GDM1 (cell line): ENCODE data around the gene FAM186B.
"Not testable (repeated sequence)": the region's sequence is repeated elsewhere in the genome, so short reads cannot be mapped to it uniquely, and the experiment has no call there.

Experiments
- DNase-seq: peaks from one replicate; lab custom pipeline; 2025; lab: John Stamatoyannopoulos, UW

Gene FAM186B, protein sequence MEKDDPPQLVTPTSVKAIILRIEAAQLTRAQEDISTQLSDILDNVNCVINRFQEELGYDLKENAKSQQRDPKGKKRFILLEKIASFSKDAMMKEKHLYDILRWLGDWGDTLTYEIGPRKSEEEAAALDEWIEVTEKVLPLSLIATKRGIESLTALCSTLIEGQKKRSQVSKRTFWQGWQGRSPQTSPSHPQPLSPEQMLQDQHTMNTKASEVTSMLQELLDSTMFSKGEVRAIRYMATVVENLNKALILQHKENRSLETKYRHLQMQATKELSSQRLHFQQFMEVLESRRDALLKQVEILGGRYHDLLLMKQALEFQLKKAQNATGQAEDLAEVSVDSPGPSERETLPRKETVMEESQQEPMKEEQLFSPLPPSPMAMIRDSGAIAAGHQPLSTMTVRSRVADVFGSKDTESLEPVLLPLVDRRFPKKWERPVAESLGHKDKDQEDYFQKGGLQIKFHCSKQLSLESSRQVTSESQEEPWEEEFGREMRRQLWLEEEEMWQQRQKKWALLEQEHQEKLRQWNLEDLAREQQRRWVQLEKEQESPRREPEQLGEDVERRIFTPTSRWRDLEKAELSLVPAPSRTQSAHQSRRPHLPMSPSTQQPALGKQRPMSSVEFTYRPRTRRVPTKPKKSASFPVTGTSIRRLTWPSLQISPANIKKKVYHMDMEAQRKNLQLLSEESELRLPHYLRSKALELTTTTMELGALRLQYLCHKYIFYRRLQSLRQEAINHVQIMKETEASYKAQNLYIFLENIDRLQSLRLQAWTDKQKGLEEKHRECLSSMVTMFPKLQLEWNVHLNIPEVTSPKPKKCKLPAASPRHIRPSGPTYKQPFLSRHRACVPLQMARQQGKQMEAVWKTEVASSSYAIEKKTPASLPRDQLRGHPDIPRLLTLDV

DNA sequence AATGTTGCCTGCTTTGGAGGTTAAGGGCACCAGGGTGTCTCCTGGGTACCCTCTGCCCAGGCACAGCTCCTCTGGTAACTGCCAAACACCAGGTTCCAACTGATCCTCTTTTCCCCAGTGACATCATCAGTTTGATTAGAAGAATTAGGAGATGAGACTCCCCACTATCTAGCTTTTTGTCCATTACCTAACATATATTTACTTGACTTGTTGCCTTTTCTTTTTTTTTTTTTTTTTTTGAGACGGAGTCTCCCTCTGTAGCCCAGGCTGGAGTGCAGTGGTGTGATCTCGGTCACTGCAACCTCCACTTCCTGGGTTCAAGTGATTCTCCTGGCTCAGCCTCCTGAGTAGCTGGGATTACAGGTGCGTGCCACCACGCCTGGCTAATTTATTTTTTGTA, at the start of gene FAM186B:
TSS of gene FAM186B (minus strand) at position 101 of the 400 bp plus-strand sequence. CDS start 162 bp downstream, outside the sequence.
- not testable (repeated sequence) for DNase-seq

DNA sequence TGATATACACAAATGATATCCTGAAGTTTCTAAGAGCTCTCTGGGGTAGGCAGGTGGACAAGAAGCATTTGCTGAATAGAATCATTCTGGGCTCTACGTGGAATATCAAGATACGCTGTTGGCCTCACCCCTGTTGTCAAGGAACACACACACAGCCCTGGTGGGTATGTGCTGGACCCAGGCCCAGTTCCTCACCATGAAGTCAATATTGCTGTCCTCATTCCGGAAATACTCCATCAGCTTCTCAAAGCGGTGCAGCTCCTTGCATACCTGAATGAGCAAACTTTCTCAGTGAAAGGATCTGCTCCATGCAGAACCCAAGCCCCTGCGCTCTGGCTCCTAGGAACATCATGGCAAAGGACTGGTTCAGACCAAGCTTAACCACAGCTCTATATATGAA, 49.3 kb upstream of the FAM186B start:
- no peak for DNase-seq

DNA sequence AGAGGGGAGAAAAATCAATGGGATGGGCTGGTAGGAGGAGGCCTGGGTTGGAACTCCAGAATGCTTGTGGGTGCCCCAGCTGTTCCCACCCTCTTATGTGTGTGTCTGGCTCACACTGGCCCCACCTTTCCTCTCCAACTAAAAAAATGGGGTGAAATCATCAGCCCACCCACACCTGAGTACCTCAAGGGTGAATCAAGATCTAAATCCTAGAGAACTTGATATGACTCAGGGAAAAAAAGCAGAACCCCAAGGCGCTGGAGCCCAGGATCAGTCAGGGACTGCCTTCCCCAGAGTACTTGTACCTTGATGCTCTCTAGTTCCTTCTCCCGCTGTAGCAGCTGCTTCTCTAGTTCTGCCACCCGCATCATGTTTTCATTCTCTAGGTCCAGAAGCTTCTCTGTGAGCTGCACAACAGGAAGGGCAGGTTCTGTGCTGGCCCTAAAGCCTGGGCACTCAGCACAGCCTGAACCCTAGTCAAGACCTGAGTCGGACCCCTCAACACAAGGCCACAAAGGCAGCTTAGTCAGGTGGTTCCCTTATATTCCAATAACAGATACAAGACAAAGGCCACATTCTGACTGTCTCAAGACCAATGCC, 47.6 kb upstream of the FAM186B start:
- no peak for DNase-seq

DNA sequence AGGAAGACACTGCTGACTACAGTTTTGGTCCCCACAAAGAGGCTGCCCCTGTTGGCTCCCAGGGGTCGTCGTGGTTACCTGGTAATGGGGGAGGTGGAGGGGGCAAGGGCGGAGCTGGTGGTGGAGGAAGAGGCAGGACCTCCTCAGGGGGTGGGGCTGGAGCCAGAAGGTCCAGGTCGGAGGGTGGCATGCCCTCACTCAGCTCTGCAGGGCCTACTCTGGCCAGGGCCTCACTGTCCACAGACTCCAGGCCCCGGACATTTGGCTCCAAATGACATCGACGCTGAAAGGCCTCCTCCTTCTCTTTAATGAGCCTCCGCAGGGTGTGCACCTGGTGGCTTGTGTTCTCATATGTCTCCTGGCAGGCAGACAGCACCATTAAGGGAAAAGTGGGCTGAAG, 46.4 kb upstream of the FAM186B start:
- no peak for DNase-seq

DNA sequence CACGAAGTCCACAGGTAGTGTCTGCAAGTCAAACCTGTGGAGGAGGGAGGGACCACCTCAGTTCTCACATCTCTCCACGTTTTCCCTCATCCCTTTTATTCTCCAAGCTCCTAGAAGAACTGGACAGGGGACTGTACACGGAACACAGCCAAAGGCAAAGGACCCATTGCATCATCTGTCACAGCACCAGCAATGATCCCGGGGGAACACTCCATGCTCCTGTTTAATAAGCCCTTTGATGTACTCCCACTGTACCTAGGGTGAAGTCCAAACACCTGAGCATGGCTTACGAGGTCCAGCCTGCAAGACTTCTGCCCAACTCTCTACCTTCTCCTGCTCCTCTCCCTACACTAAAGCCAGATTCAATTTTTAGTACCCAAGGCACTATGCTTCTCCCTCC, 44.5 kb upstream of the FAM186B start:
- DNase-seq = no peak

DNA sequence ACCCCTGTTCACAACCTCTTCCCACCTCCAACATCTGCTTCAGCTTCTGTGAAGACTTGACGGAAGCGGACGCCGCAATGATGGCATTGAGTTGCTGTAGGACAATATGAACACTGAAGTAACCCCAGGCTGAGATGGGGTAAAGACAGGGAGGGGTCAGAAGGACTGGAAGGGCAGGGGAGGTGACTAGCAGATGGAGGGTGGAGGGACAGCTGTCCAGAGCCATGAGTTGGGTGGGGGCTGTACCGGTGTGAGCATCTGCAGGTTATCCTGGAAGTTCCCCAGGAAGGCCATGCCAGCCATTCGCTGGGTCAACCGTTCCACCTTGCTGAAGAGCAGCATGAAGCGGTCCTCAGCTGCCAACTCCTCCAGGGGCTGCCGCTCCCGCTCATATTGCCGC, 44.0 kb upstream of the FAM186B start:
- no peak for DNase-seq

DNA sequence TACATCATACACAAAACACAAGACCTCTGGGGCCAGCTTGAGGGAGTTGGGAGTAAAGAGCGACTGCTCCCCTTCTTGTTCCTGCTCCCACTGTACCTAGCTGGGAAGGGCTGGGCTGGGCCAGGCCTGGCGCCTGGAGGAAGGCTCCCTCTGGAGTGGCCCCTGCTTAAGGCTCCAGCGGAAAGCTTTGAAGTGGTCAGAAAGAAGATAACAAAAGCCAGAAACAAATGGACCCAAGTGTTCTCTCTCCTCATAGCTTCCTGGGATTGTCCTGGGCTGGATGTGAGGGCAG, 43.2 kb upstream of the FAM186B start:
- no peak for DNase-seq

DNA sequence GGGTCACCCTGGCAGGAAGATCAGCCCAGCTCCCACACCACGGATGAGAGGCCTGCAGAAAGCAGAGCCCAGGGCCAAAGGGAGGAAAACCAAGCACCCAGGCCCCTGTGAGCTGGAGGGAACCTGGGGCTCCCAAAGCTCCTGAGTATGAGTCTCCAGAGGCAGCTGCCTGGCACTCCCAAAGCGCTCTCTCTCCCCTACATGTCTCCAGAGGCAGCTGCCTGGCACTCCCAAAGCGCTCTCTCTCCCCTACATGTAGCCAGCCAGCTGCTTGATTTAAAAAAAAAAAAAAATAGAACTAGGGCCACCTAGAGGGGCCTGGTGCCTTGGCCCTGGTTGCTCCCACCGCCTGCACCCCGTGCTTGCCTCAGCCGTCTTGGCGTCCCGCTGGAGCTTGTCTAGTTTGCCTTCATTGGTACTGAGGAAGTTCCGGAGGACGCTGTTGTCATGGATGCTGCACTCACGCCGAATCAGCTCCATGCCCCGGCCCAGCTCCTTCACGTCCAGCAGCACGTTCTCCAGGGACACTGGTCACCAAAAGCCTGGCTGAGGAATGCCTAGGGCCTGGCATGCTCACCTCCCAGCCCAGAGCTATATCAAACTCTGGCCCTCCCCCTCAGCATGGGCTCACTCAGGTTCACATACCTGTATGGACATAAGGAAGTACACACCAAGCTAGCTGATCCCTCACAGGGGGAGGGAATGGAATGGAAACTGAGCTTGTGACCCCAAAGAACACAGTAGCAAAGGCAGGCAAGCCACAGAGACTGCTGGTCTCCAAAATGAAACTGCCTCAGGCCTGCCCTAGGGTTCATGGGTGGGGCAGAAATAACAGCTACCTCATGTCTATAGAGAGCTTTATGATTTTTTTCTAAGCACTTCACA, 42.6 kb upstream of the FAM186B start:
- DNase-seq = no peak

DNA sequence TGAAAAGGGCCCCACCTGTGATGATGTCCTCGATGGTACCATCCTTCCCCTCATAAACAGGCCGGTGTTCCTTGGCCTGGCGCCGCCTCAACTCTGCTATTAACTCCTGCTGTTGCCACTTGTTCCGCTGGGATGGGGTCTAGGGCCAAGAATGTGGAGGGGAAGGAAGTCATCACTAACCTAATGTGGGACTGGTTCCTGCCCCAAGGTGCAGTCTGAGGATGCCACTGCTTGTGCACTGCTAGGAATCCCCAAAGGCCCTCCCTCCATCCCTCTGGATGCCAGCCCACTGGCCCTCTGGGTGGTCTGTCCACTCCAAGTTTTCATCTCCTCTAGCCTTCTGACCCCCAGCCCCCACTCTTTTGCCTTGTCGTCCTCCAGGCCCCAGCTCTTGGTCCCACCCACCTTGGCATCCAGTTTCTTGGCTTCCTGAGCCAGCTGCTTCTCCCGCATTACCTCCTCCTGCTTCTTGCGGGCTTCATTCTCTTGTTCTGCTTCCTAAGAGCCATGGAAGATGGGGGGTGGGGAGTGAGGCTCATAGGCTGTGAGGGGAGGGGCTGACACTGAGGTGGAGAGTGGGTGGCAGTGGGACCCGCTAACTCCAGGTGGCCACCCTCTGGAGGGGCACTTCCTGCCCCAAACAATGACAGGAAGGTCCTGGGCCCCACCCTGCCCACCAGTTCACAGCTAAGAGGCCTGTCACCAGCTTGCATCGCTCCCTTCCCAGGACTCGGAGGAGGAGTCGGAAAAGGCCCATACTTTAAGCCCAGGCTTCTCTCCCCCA, 41.6 kb upstream of the FAM186B start:
- no peak for DNase-seq

DNA sequence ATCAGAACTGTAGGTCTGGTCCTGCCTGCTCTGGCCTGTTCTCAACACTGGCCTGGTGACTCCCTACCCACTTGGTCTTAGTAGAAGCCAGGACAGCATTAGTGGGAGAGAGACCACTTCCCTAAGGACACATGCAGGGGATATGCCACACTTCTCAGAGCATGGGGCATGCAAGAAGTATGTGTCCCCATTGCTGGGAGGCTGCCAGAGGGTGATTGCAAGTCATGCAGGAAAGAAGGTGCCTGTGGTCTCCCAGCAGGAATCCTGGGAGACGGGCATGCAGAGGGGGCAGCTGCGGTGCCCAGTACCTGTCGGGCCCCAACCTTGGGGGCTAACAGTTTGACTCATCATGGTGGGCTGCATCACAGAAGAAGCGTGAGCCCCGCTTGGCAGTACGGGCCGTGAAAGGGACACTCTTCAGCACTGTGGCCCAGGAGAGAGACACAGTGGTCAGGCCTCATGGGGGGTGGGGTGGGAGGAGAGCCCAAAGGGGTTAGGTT, 40.9 kb upstream of the FAM186B start:
- no peak for DNase-seq

DNA sequence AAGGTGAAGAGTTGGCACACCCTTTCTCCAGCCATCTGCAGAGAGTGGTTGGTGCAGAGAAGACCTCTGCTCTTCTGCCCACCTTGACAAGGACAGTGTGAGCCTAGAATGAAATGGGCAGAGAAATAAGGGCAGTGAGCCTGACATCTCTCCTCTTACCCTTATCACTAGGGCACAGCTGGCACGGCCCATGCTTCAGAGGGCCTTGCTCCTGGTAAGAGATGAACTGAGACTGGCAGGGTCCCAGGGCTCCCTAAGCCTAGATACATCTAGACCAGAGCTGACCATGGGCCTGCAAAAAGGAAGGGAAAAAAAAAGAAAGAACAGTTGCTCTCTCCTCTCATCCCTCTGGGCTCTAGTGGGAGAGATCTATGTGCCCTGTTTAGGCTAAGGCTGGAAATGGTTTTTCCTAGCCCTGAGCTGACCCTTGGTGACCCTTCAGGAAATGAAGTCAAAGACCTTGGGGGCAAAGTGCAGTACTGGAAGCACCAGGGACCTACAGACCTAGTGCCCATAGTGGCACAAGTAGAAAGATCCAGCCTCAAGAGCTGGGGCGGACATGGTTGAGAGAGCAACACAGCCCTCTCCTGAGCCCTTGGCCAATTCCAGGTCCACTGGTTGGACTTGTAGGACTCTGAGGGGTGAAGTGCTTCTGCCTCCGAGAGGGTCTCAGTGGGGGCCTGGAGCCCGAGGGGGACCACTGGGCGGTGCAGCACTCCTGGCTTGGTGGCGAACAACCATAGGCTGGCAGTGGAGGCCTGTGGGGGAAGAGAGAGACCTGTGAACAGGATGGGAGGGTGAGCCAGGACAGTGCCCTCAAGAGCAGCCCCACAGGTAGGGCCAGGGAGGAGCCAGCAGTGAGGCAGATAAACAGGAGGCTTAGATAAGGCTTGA, 40.0 kb upstream of the FAM186B start:
- no peak for DNase-seq

DNA sequence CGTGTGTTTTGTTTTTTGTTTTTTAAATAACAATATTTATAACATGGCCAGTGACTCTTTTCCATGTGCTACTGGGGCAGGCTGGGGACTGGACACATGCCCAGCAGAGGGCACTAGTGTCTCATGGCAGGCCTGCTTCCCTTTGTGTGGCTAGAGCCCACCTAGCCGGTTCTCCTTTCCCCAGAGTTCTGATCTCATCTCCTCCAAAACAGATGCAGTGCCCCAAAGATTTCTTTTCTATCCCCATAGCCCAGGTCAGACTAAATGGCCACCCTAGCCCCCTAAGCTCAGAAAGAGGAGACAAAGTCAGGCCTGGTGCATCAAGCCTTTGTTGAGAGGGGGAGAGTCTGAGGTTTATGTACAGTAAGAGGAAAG, 39.2 kb upstream of the FAM186B start:
- peak; percentile 61 for DNase-seq

DNA sequence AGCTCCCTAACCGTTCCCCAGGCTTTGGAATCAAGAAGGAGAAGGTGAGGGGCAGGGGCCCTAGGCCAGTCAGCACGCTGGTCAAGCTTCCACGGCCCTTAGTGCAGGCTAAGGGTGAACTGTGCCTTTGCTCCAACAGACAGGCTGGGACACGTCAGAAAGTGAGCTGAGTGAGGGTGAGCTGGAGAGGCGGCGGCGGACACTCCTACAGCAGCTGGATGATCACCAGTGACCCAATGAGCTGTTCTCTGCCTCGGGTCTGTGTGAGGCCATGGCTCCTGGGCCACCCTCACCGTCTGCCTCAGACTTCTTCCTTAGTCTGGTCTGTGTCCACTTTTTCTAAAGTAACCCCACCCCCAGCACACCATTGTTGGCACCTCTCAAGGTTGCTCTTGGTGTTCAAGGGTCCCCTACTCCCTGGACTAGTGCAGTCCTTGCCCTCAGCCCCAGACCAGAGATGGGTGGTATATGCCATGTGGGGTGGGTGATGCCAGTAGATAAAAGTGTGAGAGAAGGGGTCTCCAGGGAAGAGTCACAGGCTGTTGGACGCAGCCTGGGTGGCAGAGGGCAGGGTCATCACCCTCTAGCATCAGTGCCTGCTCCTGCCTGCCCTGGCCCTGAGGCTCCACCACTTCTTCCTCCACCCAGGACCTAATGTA, 38.7 kb upstream of the FAM186B start:
- no peak for DNase-seq

DNA sequence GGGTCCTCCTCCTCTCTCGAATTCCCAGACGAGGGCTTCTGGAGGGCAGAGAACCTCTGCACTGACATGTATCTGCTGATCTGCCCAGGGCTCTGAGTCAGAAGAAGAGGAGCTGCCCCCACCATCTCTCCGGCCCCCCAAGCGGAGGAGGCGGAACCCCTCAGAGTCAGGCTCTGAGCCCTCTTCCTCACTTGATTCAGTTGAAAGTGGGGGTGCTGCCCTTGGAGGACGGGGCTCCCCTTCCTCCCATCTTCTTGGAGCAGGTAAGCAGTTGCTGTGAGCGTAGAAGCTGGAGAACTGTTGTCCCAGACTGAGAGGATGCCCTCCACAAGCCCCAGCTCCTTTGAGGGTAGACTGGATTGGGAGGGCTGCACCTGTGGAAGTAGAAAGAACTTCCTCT, 37.7 kb upstream of the FAM186B start:
- no peak for DNase-seq

DNA sequence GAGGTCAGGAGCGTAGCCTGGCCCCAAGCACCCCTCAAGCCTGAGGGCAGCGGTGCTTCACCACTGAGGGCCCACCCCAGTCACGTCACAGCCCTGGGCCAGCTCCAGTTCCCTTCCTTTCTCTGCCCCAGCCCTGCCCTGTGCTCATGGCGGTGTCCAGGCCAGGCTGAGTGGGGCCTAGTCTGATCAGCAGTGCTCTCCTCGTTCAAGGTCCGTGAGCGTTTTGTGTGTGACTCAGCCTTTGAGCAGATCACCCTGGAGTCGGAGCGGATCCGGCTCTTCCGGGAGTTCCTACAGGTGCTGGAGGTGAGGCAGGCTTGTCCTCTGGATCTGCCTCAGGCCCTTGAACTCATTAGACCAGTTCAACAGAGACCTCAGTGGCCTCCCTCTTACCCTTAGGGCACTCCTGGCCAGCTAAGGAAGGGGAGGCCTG, 36.9 kb upstream of the FAM186B start:
- no peak for DNase-seq

DNA sequence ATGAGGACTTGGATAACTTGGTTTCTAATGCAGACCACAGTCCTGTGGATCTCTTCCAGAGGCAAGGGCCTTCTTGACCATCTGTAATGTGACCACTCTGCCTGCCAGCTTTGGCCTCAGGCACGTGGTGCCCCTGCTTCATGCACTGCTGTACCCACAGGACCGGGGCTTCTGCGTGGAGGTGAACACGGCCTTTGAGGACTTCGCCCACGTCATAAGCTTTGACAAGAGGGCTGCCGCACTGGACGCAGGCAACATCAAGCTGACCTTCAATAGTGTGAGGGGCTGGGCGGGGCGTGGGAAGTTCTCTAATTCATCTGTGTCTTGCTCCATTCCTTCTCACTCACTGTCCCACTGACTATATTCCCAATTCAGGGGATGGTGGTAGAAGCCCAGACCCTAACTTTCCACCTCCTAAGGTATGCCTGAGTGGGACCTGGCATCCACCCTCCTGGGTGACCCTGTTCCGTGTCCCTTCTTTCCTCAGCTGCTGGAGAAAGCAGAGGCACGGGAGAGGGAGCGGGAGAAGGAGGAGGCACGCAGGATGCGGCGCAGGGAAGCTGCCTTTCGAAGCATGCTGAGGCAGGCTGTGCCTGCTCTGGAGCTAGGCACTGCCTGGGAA, 36.4 kb upstream of the FAM186B start:
- DNase-seq = no peak

DNA sequence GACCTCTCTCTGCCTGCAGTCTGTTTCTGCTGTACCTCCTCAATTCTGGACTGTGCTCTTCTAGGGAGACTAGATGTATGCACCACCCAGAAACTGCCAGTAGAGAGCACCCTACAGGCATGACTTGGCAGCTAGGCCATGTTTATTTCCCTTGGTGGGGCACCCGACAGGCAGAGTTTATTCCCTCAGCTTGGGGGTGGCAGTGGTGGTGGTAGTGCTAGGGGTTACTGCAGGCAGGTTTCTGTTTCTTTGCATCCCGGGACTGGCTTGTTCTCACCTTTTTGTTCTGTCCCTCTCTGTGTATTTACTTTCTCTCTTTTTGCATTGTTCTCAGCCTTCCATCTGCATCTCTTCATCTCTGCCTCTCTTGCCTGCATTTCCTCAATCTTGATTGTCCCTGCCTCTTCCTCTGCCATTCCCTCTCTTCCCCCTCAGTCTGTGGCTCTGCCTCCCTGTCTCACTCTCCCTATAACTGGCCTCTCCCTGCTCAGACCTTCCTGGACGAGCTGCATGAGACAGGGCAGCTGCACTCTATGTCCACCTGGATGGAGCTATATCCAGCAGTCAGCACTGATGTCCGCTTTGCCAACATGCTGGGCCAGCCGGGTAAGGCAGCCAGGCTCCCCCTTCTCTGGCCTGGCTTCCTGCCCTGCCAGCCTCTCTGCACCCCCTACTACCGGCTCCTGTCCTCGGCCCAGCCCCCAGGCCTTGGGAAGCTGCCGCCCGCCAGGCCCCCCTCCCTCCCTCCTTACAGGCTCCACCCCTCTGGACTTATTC, 31.7 kb upstream of the FAM186B start:
- peak; percentile 61 for DNase-seq

DNA sequence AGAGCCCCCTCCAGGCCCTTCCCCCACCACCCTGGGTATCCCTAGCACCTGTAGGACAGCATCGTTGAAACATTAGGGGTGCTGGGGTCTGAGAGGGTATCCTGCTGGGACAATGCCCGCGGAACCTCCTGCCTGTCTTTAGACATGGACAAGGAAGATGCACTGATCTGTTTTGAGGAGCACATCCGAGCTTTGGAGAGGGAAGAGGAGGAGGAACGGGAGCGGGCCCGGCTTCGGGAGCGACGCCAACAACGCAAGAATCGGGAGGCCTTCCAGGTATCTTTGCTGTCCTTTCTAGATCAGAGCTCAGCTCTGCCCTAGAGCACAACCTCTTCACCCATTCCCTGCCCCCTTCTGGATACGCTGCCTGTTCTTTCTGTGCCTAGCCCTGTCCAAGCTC, 31.1 kb upstream of the FAM186B start:
- DNase-seq = no peak
